ENCODE measurements around the gene MRPL21.

The MRPL21 gene

GRCh38 chr11:68910965-68911364 lies 7.3 kb upstream of the MRPL21 start:
- H3K4me3 ChIP-seq (ENCODE audit: low read length) = no peak overlapping the region
- DNase-seq (ENCODE audit: low read depth) = no peak
- TF ChIP-seq, protein P1, sequence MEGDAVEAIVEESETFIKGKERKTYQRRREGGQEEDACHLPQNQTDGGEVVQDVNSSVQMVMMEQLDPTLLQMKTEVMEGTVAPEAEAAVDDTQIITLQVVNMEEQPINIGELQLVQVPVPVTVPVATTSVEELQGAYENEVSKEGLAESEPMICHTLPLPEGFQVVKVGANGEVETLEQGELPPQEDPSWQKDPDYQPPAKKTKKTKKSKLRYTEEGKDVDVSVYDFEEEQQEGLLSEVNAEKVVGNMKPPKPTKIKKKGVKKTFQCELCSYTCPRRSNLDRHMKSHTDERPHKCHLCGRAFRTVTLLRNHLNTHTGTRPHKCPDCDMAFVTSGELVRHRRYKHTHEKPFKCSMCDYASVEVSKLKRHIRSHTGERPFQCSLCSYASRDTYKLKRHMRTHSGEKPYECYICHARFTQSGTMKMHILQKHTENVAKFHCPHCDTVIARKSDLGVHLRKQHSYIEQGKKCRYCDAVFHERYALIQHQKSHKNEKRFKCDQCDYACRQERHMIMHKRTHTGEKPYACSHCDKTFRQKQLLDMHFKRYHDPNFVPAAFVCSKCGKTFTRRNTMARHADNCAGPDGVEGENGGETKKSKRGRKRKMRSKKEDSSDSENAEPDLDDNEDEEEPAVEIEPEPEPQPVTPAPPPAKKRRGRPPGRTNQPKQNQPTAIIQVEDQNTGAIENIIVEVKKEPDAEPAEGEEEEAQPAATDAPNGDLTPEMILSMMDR (conservative IDR thresholded peaks at IDR 0.05; ENCODE audit: low read depth, low read length) = no peak

DNA sequence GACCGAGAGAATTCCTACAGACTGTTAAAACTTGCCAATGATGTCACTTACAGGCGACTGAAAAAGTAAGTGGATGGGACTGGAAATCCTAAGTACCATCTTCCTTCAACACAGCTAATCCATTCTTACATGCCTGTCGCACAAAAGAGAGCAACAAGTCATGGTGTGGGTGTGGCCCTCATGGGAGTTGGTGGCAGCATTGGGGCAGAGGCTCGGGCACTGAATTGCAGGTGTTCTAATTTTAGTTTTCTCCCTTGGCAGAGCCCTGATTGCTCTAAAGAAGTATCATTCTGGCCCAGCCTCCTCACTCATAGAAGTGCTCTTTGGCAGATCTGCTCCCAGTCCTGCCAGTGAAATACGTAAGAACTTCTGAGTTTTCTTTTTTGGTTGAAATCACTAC lies 4.6 kb upstream of the MRPL21 start:
- H3K4me3 ChIP-seq (ENCODE audit: low read length) = no peak overlapping the region
- TF ChIP-seq, protein P1 (conservative IDR thresholded peaks at IDR 0.05; ENCODE audit: low read depth, low read length) = no peak

DNA sequence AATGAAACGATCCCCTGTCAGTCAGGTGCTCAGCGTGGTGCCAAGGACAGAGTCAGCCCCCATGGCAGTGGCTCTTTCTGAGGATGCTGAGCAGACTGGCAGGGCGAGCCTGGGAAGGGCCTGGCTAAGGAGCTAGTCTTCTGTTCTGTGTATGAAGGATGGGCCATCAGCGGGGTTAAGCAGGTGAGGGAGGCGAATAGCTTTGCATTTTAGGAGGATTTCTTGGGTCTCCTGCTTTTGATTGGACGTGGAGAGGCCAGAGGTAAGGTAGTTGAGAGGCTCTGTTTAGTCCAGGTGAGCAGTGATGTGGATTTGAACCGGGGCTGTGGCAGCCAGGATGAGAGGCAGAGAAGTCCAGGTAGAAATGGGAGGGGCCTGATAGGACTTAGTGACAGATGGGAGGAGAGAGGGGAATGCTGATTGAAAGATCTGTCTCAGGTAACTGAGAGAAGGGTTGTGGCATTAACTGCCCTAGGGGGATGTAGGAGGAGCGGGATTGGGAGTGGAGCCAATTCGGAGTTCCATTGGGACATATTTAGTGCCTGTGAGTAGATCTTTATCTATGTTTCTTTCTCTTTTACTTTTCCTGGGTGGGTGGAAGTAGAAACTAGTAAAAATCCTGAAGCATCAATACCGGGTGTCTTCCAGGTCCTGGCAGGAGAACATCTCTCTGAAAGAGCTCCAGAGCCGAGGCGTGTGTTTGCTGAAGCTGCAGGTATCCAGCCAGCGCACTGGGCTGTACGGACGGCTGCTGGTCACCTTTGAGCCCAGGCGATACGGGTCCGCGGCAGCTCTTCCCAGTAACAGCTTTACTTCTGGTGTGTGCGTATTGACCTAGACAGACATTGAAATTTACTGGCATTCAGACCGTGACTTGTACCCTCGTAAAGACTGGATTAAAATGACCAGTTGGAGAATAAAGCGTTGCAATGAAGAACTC lies 2.1 kb upstream of the MRPL21 start:
- TF ChIP-seq, protein P1 (conservative IDR thresholded peaks at IDR 0.05; ENCODE audit: low read depth, low read length) = no peak
- DNase-seq (ENCODE audit: low read depth) = no peak
- H3K4me3 ChIP-seq (ENCODE audit: low read length) = no peak overlapping the region

More for the DNA sequence above, 4.6 kb upstream of the MRPL21 start:
- no peak for DNase-seq (ENCODE audit: low read depth)

DNA sequence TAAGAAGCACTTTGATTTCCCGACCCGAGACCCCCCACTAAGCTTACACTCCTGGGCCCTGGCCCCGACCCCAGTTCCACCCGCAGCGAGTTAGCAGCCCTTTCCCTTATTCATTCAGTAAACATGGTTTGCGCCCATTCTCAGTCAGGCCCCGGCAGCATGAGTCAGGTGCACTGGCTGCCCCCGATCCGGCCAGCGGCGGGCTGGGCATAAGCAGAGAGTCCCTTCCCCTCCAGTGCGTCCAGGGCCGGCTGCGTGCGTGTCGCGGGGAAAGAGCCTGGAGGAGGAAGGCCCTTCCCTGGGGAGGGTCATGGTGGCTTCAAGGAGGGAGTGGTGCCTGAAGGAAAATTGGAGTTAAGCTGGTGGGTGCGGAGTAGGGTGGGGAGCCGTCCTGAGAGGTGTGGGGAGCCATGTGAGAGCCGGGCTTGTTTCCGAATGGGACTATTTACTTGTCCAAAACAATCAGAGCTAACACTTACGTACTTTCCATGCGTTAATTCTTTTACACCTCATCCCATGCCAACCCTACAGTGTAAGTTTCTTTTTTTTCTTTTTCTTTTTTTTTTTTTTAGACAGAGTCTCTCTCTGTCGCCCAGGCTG lies 716 bp upstream of the MRPL21 start:
- DNase-seq (ENCODE audit: low read depth) = no peak

GRCh38 chr11:68900835-68901381 lies 2.7 kb downstream of the MRPL21 start:
- TF ChIP-seq, protein P1 (conservative IDR thresholded peaks at IDR 0.05; ENCODE audit: low read depth, low read length) = no peak
- DNase-seq (ENCODE audit: low read depth) = no peak

More for the DNA sequence above, 716 bp upstream of the MRPL21 start:
- H3K4me3 ChIP-seq (ENCODE audit: low read length) = peak overlapping the region; percentile 100
- TF ChIP-seq, protein P1 (conservative IDR thresholded peaks at IDR 0.05; ENCODE audit: low read depth, low read length) = no peak

GRCh38 chr11:68897441-68897840 lies 6.2 kb downstream of the MRPL21 start:
- H3K4me3 ChIP-seq (ENCODE audit: low read length) = no peak overlapping the region
- DNase-seq (ENCODE audit: low read depth) = no peak
- TF ChIP-seq, protein P1 (conservative IDR thresholded peaks at IDR 0.05; ENCODE audit: low read depth, low read length) = no peak

More at GRCh38 chr11:68900835-68901381, 2.7 kb downstream of the MRPL21 start:
- no peak overlapping the region for H3K4me3 ChIP-seq (ENCODE audit: low read length)
